K562 (cell line): ENCODE results near the gene GALE. TPM values are rescaled to one million over a fixed set of nuclear protein-coding genes. Genes with fewer than 3 reads are reported as not detected.
A peak's percentile ranks its signal among the peaks of the same experiment; 100 is the strongest.

Experiments
- ATF7 ChIP-seq: fragments of 450-650 bp; IDR thresholded peaks from 2 replicates; pipeline ENCODE4 v1.7.1; 2014; ENCODE audit warnings: mild to moderate bottlenecking, moderate library complexity
- CAMTA2 ChIP-seq: fragments of 250-450 bp; sonication (Bioruptor Pico); conservative IDR thresholded peaks from 2 replicates; pipeline ENCODE4 v1.5.1; 2022
- ELF4 ChIP-seq: fragments of 450-650 bp; formaldehyde crosslinking; IDR thresholded peaks from 2 replicates; pipeline ENCODE4 v1.4.0; 2022; ENCODE audit warnings: missing genetic modification characterization
- ETV1 ChIP-seq: fragments of 450-650 bp; conservative IDR thresholded peaks from 2 replicates; pipeline ENCODE4 v1.6.1; 2016; ENCODE audit warnings: missing genetic modification characterization, control low read depth, low read depth, missing compliant biosample characterization
- HNRNPLL ChIP-seq: fragments of 200-400 bp; formaldehyde crosslinking; IDR thresholded peaks from 2 replicates; pipeline ENCODE4 v1.6.1; 2017; ENCODE audit warnings: low read length, low read depth, mild to moderate bottlenecking; ENCODE audit not compliant: poor library complexity, severe bottlenecking
- MGA ChIP-seq: fragments of 450-650 bp; IDR thresholded peaks from 2 replicates; pipeline ENCODE4 v1.6.1; 2016; ENCODE audit warnings: mild to moderate bottlenecking, moderate library complexity
- NR3C1 ChIP-seq: sonication (generic); formaldehyde crosslinking; IDR thresholded peaks from 2 replicates; pipeline ENCODE4 v1.8.1; 2022; ENCODE audit warnings: missing genetic modification reagents
- PCBP1 ChIP-seq: fragments of 200-400 bp; formaldehyde crosslinking; IDR thresholded peaks from 2 replicates; pipeline ENCODE4 v1.6.1; 2018; ENCODE audit warnings: mild to moderate bottlenecking, low read depth, low read length; ENCODE audit not compliant: poor library complexity, severe bottlenecking
- SIX5 ChIP-seq, 2 experiments: IDR thresholded peaks; 2 replicates each; pipeline ENCODE4 v1.6.1; 2011; ENCODE audit warnings: low read length in 2 of 2, borderline replicate concordance in 1 of 2, low read depth in 1 of 2, mild to moderate bottlenecking in 1 of 2, moderate library complexity in 1 of 2; ENCODE audit not compliant: insufficient read depth in 1 of 2
- TEAD1 ChIP-seq, 2 experiments: fragments of 450-650 bp in 1 of 2; sonication (generic) in 1 of 2; formaldehyde crosslinking; IDR thresholded peaks; 2 replicates each; pipeline versions ENCODE4 v1.4.0 to v1.8.0; 2020 to 2022; ENCODE audit warnings: mild to moderate bottlenecking in 2 of 2, missing genetic modification reagents in 1 of 2
- ZBED1 ChIP-seq: IDR thresholded peaks from 2 replicates; pipeline ENCODE4 v1.6.1; 2014
- ZNF175 ChIP-seq: fragments of 200-800 bp; sonication (Bioruptor generic); IDR thresholded peaks from 2 replicates; pipeline ENCODE4 v1.6.1; 2016; ENCODE audit warnings: low read depth, mild to moderate bottlenecking, missing genetic modification characterization, missing compliant biosample characterization
- ZNF384 ChIP-seq: IDR thresholded peaks from 2 replicates; pipeline ENCODE4 v1.6.1; 2012; ENCODE audit warnings: low read depth, low read length, improper control_type of control experiment
- polyA plus RNA-seq, 8 experiments: library from polyadenylated mRNA; depleted of rRNA in 4 of 8; stranded (reverse) in 5 of 8; unstranded in 3 of 8; fragments of >200 nt; fragmentation: Nextera tagmentation in 2 of 8; fragmentation: Illumina TruSeq in 1 of 8; extraction: Ambion mirVana in 2 of 8; extraction: Trizol in 1 of 8; gene quantifications; 2 replicates each; pipeline versions ENCODE4 v1.2.1 to v1.2.3, GENCODE V29; 2011 to 2014; ENCODE audit warnings: inconsistent platforms in 1 of 8, missing spikeins in 1 of 8
- total RNA-seq, 7 experiments: library from RNA; depleted of rRNA in 6 of 7; stranded (reverse); fragments of >200 nt in 6 of 7; fragmentation: Illumina TruSeq in 2 of 7; extraction: Trizol in 2 of 7; gene quantifications; 2 replicates each; pipeline versions ENCODE4 v1.2.1 to v1.2.3, GENCODE V29; 2011 to 2021; ENCODE audit warnings: low replicate concordance in 1 of 7
- TF ChIP-seq, protein P1 (sequence below): sonication (generic); formaldehyde crosslinking; IDR thresholded peaks from 2 replicates; pipeline ENCODE4 v1.8.0; 2022; ENCODE audit warnings: mild to moderate bottlenecking, missing genetic modification reagents

Gene GALE
- total and polyA plus RNA-seq, 9 of the 15 experiments (the other 6 are each of a cell fraction or from before 2014, with no cell fraction given): 8.4 to 139 (median 88.3) TPM

GRCh38 chr1:23800400-23801337 lies at the start of gene GALE (continued):
- TF ChIP-seq MGA (no peak), ELF4 (CRISPR knock-in tag) (peak; percentile 91), TEAD1 (CRISPR knock-in tag; IDR thresholded peaks at IDR 0.05) (0 out of 4 replicates have a peak, but pooled peaks of 1 of the 2 experiments have one; percentile 21), ATF7 (peak; percentile 83), CAMTA2 (CRISPR knock-in tag) (no peak), NR3C1 (CRISPR knock-in tag) (0 out of 2 replicates have a peak, but pooled peaks have one; percentile 46), ETV1 (tag) (peak; percentile 85), ZNF384 (no peak), PCBP1 (peak; percentile 94), SIX5 (IDR thresholded peaks at IDR 0.05; ENCODE audit: borderline replicate concordance in 1 of 2, insufficient read depth in 1 of 2, low read depth in 1 of 2, low read length in 2 of 2) (no peak), HNRNPLL (peak; percentile 97), ZNF175 (CRISPR knock-in tag) (no peak), ZBED1 (no peak)
- TF ChIP-seq, protein P1, sequence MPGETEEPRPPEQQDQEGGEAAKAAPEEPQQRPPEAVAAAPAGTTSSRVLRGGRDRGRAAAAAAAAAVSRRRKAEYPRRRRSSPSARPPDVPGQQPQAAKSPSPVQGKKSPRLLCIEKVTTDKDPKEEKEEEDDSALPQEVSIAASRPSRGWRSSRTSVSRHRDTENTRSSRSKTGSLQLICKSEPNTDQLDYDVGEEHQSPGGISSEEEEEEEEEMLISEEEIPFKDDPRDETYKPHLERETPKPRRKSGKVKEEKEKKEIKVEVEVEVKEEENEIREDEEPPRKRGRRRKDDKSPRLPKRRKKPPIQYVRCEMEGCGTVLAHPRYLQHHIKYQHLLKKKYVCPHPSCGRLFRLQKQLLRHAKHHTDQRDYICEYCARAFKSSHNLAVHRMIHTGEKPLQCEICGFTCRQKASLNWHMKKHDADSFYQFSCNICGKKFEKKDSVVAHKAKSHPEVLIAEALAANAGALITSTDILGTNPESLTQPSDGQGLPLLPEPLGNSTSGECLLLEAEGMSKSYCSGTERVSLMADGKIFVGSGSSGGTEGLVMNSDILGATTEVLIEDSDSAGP (CRISPR knock-in tag): peak; percentile 97
